Daoy (cell line): ENCODE results near the gene KRTAP7-1. TPM values are rescaled to one million over a fixed set of nuclear protein-coding genes. Genes with fewer than 3 reads are reported as not detected.

Source experiments
- DNase-seq: peaks from one replicate; pipeline ENCODE4 v3.0.0-alpha.2; 2015; ENCODE audit warnings: low read depth
- total RNA-seq: library from RNA; depleted of rRNA; stranded (reverse); fragments of >200 nt; shearing (Covaris generic); gene quantifications from 2 replicates; pipeline ENCODE4 v1.2.3, GENCODE V29; 2014; rRNA removed

The KRTAP7-1 gene
- total RNA-seq, result not detected in 2 replicates

GRCh38 chr21:30829659-30830058 is at the start of gene KRTAP7-1:
KRTAP7-1 (minus strand) TSS chr21:30829759; CDS start chr21:30829698, 61 bp downstream.
- DNase-seq, result no peak

- DNase-seq, result no peak
These were observed 45.0 kb upstream of the KRTAP7-1 start for GRCh38 chr21:30874526-30874925.

- no peak for DNase-seq
These were observed 18.3 kb upstream of the KRTAP7-1 start for GRCh38 chr21:30847627-30848500.

GRCh38 chr21:30842990-30843389 is 13.4 kb upstream of the KRTAP7-1 start:
- DNase-seq, result no peak

- peak; percentile 69 for DNase-seq
These were observed 9.7 kb upstream of the KRTAP7-1 start for GRCh38 chr21:30839304-30839703.

- no peak for DNase-seq
These were observed 9.0 kb upstream of the KRTAP7-1 start for GRCh38 chr21:30838536-30838935.

- DNase-seq, result peak; percentile 15
These were observed 1.7 kb upstream of the KRTAP7-1 start for GRCh38 chr21:30831194-30831765.

GRCh38 chr21:30818837-30819610 is 10.5 kb downstream of the KRTAP7-1 start:
- no peak for DNase-seq

GRCh38 chr21:30813174-30813573 is 16.4 kb downstream of the KRTAP7-1 start, which contains the start of gene KRTAP8-1:
KRTAP8-1 (minus strand) TSS chr21:30813274; CDS start chr21:30813220, 54 bp downstream.
- no peak for DNase-seq

- DNase-seq, result no peak
These were observed 29.0 kb downstream of the KRTAP7-1 start for GRCh38 chr21:30800605-30801004.

GRCh38 chr21:30793581-30794314 is 35.8 kb downstream of the KRTAP7-1 start:
- DNase-seq, result no peak

- no peak for DNase-seq
These were observed 50.3 kb downstream of the KRTAP7-1 start for GRCh38 chr21:30779249-30779648.

Other genes starting within 250 kb of the KRTAP7-1 start
- not detected in 2 replicates for gene KRTAP22-2, start 239.4 kb downstream of the KRTAP7-1 start, total RNA-seq
- not detected in 2 replicates for gene KRTAP6-3, start 237.3 kb downstream of the KRTAP7-1 start, total RNA-seq
- gene KRTAP6-2, start 230.9 kb downstream of the KRTAP7-1 start, total RNA-seq, result not detected in 2 replicates
- not detected in 2 replicates for gene KRTAP22-1, start 228.7 kb downstream of the KRTAP7-1 start, total RNA-seq
- not detected in 2 replicates for gene KRTAP6-1, start 215.8 kb downstream of the KRTAP7-1 start, total RNA-seq
- gene KRTAP20-1, start 213.3 kb downstream of the KRTAP7-1 start, total RNA-seq, result not detected in 2 replicates
- gene KRTAP20-4, start 209.1 kb downstream of the KRTAP7-1 start, total RNA-seq, result not detected in 2 replicates
- gene KRTAP20-2, start 194.6 kb downstream of the KRTAP7-1 start, total RNA-seq, result 3.4 TPM in 1 of 2 replicates, not detected in the other
- not detected in 2 replicates for gene KRTAP20-3, start 186.9 kb downstream of the KRTAP7-1 start, total RNA-seq
- gene KRTAP21-3, start 111.0 kb downstream of the KRTAP7-1 start, total RNA-seq, result not detected in 2 replicates
- gene KRTAP21-2, start 82.5 kb downstream of the KRTAP7-1 start, total RNA-seq, result 13.6 TPM in 1 of 2 replicates, not detected in the other
- not detected in 2 replicates for gene KRTAP21-1, start 74.3 kb downstream of the KRTAP7-1 start, total RNA-seq
- gene KRTAP8-1, start 16.5 kb downstream of the KRTAP7-1 start, total RNA-seq, result not detected in 2 replicates
- gene KRTAP11-1, start 51.8 kb upstream of the KRTAP7-1 start, total RNA-seq, result not detected in 2 replicates
- gene KRTAP19-8, start 208.7 kb upstream of the KRTAP7-1 start, total RNA-seq, result not detected in 2 replicates